ENCODE data around the gene RAD54L.
"Not testable (repeated sequence)": the region's sequence is repeated elsewhere in the genome, so short reads cannot be mapped to it uniquely, and the experiment has no call there.

The RAD54L gene

DNA sequence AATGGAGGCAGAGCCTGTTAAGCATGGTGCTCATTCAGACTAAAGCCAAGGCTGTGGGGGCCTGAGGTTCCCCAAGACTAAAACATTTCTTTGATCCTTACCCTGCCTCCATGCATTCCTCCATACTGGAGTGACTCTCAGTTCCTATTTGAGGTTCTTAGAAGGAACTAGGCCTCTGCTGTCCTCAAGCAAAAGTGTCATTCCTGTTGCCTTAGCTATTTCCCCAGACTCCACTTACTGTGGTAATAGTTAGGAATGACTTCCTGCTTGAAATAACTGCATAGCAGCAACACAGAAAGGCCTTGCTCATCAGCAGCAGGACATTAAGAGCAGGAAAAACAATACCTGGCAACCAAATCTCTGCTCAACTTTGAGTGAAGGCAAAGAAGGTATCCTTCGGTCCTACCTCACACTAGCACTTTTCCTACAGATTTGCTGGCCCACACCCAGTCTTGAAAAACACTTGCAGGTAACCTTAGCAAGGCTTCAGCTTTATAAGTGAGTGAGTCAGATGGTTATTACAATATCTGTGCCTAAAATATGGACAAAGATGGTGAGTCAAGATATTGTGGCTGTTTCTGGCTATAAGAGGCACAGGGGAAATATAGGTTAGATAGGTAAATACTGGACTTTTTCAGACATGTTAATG lies 41.0 kb downstream of the RAD54L start:
- no peak for DNase-seq

DNA sequence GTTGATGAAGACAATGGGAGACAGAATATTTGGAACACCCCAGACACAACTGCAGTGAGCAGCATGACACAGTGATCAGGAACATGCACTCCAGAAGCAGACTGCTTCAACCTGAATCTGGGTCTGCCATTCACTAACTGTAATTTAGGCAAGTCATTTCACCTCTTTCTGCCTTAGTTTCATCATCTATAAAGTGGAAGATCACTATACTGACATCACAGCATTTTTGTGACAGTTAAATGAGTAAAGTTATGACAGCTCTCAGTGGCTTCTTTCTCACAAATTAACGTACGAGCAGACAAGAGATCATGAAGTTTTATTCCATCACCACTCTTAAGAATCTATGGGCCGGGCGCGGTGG lies 41.6 kb downstream of the RAD54L start:
- DNase-seq: no peak

DNA sequence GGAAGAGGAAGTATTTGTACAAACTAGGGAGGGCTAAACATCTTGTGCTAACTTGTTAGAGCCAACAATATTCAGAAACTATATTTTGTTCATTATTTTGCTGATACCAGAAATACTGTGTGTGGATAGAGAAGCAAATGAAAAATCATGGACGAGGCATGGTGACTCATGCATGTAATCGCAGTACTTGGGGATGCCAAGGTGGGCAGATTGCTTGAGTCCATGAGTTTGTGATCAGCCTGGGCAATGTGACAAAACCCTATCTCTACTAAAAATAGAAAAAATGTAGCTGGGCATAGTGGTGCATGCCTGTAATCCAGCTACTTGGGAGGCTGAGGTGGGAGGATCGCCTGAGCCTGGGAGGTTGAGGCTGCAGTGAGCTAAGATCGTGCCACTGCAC lies 42.4 kb downstream of the RAD54L start:
- DNase-seq: no peak

DNA sequence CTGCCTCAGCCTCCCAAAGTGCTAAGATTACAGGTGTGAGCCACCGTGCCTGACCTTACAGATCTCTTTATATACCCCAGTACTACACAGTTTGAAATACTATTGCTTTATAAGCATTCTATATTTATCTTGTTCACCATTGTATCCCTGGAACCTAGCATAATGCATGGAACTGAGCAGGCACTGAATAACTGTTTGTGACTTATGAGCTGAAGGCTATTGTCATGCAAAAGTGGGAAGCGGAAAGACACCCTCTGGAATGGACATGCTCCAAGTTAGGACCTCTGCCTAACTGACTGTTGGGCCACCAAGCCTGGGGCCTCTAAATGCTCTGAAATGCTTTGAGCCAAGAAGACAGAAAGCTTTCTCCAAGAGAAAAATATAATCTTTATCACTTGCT lies 47.7 kb downstream of the RAD54L start:
- DNase-seq: no peak

DNA sequence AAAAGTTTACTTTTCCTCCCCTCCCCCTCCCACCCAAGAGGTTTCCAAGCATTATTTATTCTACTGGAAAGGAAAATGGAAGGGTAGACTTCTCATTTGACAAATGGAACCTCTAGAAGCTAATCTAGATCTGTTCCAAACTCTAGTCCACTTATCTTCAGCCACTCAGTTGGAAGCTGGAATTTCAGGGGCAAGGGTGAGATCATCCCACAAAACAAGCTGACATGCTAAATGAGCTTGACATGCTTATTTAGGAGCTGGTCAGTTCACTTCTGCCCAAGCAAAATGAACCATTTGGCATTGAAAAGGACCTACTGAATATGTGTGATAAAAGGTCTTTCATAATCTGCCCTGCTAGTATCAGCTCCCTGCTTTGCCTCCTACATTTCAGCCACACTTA lies 50.8 kb downstream of the RAD54L start:
- DNase-seq: no peak

DNA sequence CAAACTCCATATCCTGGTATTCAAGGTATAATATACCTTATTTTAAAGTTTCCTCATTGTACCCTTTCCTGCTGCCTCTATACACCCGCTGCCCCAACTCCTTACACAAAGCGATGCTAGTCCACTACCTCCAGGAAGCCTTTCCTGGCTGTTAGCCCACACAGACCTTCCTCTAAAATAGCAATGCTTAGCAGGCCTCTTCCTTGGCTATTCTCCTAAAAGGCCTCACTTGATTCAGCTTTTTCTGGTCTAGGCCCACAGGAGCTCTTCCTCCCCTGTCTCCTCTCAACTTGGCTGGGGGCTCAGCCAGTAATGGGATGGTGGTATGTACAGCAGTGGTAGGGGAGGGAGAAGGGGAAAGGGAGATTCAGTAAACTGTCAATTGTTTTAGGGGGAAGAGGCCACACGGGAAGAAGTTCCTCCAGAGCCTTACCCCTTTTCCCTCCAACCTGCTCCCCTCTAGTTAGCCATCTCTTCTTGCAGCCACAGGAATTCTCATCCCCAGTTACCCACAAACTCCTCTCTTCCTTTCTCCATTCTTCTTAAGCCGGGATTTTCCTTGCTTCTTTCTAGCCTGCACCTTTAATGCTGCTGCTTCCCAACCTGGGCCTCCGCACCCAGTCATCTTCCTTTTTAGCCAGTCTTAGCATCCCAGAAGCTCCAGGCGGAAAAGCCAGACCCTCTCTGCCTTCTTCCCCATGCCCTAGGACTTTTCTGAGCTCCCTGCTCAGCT lies 53.3 kb downstream of the RAD54L start:
- no peak for DNase-seq

DNA sequence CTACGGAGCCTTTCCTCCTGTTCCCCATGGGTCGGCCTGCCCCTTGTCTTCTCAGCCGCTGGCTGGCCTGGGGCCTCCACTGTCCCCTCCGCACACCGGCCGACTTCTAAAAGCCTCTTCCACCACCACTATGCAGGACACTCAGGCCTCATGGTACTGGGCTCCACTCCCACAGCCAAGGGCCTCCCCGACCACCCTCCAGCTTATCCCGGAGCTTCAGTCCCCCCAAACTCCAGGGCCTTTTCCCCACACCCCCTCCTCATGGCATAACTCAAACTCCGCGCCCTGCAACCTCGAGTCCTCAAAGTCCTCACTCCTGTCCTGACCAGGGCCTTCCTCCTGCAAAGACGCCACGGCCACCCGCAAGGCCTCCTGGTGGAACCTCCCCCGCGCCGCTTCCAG lies 53.8 kb downstream of the RAD54L start:
- DNase-seq: no peak

DNA sequence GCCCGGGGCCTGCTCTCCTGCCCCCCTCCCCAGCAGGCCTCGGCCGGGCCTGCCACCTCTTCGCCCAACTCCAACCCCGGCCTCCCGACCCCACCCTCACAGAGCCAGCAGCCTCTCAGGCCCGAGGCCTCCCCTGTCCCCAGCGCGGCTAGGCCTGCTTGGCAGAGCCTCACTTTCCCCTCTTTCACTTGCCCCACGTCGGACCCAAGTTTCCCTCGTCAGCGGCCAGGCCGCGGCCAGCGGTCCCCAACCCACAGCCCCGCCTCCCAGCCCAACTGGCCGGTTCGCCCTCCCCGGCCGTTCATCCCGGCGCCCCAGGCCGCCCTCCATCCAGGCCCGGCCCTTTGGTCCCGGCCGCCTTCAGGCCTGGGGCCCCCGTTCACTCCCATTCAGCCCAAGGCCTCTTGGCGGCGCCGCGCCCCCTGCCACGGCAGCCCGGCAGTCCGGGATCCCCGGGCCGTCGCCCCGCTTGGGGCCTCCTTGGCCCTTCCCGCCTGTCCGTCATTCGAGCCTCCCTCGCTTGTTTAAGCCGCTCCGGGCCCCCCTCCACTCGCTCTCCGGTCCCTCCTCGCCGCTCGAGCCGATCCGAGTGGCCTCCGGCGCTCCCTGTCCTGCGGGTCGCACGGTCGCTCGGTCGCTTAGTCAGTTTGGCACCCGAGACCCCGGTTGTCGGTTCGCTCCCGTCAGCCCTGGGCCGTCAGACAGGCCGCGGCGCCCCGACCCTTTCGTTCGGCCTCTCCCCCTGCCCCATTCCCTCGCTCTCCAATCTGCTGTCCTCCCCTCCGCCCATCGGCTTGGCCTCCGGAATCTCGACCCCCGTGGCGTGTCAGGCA lies 54.5 kb downstream of the RAD54L start:
- no peak for DNase-seq

DNA sequence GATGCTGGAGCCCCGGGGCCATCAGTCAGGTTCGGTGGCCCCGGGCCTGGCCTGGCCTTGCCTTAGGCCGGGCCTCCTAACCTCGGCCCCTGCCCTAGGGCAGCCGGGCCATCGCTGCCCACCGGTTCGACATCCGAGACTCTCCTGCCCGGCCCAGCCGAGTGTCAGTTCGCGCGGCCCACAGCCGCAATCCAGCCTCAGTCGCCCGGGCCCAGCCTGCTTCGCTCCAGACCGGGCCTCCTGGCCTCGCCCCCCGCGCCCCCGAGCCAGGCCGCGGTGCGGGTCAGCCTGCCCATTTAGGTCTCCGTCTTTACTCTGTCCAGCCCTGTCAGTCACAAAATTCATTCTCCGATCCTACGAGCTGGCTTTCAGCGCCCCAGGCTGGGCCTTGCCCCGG lies 55.1 kb downstream of the RAD54L start:
- no peak for DNase-seq

DNA sequence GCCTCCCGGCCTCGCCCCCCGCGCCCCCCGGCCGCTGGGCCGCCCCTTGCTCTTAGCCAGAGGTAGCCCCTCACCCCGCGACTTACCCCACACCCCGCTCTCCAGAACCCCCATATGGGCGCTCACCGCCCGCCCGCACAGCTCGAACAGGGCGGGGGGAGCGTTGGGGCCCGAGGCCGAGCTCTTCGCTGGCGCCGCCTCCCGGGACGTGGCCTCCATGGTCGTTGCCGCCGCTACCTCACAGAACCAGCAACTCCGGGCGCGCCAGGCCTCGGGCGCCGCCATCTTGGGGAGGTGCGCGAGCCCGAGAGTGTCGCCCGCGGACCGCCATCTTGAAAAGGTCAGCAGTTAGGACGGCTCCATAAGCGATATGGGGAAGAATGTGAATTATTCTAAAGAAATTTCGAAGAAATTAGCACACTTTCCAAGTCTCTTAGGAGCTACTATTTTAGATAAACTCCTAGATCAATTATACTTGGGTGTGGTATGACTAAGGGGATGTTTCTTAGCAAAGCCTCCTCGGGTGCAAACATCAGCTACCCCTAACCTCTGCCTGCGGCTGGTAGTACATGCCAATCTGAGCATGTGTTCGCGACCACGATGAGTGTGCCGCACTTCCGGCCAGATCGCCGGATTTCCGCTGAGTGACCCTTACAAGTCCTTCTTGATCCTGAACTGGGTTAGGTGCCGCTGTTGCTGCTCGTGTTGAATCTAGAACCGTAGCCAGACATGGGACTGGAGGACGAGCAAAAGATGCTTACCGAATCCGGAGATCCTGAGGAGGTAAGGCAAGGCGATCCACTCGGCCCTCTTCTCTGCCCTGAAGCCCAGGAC lies 55.7 kb downstream of the RAD54L start, which contains the start of the genes LRRC41 and UQCRH:
TSS of gene LRRC41 (minus strand) at position 579 of the 834 bp plus-strand sequence. CDS start at position 285, 294 bp downstream.
TSS of gene UQCRH (plus strand) at position 661 of the 834 bp plus-strand sequence. CDS start at position 730, 69 bp downstream.
- peak; percentile 68 for DNase-seq

DNA sequence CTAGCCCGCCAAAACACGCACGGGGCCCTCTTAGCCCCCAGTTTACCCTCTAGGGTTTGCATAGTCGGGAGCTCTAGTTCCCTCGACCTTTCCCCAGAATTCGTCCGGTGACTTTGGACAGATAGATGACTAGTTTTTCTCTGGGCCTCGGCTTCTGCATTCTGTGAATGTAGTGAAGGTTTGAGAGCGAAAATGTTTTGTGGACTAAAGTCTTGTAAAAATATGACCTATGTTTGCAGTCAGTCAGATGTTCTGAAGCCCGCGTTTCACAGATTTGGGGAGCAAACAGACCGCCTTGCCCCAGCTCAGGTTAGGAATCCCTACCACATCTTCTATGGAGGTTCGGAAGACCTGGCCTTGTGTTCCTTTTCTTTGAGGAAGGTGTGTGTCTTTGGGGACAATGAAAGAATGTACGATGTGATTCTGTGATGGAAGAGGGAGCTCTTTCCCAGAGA lies 56.3 kb downstream of the RAD54L start:
- no peak for DNase-seq

DNA sequence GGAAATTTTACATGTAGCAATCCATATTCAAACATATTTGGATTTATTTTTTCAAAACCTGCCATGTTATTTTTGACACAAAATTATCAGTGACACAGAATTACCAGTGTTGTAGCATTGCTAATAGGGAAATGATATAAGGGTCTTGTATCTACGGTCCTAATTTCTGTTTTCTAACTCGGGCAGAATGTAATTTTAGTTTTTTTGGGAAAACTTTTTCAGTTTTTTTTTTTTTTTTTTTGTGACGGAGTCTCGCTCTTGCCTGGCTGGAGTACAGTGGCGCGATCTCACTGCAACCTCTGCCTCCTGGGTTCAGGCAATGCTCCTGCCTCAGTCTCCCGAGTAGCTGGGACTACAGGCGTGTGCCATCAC lies 58.6 kb downstream of the RAD54L start:
- DNase-seq: no peak

DNA sequence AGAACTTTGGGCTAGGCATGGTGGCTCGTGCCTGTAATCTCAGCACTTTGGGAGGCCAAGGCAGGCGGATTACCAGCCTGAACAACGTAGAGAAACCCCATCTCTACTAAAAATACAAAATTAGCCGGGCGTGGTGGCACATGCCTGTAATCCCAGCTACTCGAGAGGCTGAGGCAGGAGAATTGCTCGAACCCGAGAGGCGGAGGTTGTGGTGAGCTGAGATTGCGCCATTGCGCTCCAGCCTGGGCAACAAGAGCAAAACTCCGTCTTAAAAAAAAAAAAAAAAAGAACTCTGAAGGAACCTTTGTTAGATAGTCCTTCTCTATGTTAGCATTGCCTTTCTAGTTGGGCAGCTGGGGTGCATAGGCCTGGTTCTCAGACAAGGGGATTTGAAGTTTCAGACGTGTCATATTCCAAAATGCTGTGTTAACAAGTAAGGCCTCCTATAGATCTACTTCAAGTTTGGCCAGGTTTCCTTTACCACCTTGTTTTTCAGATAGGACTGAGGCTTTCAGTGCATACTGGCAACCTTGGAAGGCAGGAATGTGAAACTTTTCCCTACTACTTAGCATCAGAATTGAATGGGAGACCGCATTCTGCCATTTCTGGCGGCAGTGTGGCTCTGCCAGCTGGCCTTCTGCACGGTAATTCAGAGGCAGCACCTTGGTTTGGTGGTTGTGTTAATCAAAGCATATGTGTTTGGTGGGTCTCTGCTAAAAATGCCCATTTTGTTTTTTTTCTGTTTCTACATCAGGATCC lies 62.0 kb downstream of the RAD54L start:
- no peak for DNase-seq

DNA sequence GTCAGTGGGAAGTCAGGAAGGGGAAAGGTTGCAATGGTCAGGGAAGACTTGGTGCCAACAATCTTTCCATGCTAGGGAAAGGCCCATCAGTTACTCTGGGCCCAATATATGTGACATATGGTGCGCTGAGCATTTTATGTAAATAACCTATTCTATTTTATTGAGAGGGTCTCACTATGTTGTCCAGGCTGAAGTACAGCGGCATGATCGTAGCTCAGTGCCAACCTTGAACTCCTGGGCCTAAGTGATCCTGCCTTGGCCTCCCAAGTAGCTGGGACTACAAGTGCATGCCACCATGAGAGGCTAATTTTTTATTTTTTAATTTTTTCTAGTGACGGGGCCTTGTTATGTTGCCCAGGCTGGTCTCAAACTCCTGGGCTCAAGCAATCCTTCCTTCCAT lies 62.8 kb downstream of the RAD54L start:
- no peak for DNase-seq

DNA sequence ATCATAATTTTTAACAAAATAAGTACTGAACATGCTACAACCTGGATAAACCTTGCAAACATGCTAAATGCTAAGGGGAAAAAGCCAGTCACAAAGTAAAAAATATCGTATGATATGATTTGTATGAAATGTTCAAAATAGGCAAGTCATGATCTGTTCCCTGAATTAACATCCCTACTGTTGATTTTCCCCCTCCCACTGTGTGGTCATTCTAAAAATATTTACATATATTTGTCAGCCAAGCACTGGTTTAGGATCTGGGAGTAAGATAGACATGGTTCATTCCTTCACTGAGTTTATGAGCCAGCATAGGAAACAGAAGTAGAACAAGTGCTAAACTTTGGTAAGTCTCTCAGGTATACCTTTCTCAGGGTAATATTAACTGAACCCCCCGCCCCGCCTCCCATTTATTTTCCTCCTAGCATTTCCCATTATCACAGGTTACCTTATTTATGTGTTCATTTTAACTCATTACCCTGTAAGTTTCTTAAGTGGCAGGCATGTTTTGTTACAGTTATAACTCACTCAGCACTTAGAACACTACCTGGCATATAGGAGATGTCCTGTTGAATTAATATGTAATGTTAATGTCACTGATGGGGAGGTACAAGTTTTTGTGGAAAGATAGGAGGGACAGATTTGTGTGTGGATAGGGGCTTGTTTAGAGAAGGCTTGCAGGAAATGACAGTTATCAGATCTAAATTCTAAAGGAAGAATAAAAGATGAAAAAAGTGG lies 68.3 kb downstream of the RAD54L start:
- DNase-seq: no peak

DNA sequence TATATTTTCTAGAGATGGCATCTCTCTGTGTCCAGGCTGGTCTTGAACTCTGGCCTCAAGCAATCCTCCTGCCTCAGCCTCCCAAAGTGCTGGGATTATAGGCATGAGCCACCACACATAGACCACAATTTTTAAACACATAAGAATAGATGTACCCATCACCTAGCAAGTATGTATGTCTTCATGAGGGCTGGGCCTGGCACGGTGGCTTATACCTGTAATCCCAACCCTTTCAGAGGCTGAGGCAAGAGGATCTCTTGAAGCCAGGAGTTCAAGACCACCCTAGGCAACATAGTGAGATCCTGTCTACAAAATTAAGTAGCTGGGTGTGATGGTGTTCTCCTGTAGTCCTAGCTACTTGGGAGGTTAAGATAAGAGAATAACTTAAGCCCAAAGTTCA lies 69.8 kb downstream of the RAD54L start:
- DNase-seq: no peak

DNA sequence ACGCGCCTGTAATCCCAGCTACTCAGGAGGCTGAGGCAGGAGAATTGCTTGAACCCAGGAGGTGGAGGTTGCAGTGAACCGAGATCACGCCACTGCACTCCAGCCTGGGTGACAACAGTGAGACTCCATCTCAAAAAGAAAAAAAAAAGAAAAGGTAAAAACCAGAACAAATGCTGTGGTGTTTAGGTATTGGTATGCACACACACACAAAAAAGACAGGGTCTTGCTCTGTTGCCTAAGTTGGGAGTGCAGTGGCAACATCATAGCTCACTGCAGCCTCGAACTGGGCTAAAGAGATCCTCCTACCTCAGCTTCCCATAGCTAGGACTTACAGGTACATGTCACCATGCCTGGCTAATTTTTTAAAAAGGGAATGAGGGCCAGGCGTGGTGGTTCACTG lies 71.7 kb downstream of the RAD54L start:
- not testable (repeated sequence) for DNase-seq

DNA sequence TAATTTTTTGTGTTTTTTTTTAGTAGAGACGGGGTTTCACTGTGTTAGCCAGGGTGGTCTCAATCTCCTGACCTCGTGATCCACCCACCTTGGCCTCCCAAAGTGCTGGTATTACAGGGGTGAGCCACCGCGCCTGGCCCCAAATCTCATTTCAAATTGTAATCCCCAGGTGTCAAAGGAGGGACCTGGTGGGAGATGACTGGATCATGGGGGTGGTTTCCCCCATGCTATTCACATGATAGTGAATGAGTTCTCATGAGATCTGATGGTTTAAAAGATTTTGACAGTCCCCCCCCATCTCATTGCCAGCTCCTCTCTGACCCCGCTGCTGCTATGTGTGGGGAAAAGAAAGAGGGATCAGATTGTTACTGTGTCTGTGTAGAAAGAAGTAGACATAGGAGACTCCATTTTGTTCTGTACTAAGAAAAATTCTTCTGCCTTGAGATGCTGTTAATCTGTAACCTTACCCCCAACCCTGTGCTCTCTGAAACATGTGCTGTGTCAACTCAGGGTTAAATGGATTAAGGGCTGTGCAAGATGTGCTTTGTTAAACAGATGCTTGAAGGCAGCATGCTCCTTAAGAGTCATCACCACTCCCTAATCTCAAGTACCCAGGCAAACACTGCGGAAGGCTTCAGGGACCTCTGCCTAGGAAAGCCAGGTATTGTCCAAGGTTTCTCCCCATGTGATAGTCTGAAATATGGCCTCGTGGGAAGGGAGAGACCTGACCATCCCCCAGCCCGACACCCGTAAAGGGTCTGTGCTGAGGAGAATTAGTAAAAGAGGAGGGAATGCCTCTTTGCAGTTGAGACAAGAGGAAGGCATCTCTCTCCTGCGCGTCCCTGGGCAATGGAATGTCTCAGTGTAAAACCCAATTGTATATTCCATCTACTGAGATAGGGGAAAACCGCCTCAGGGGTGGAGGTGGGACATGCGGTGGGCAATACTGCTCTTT lies 72.7 kb downstream of the RAD54L start:
- DNase-seq: peak; percentile 36

DNA sequence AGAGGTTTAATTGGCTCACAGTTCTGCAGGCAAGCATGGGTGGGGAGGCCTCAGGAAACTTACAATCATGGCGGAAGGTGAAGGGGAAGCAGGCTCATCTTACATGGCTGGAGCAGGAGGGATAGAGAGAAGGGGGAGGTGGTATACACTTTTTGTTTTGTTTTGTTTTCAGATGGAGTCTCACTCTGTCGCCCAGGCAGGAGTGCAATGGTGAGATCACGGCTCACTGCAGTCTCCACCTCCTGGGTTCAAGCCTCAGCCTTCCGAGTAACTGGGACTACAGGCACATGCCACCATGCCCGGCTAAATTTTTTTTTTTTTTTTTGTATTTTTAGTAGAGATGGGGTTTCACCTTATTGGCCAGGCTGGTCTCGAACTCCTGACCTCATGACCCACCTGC lies 74.6 kb downstream of the RAD54L start:
- not testable (repeated sequence) for DNase-seq

All from NCI-H187 treated with DMSO at 0.1 percent for 48 hours (cell line).